Endothelial cell of umbilical vein (primary cell): ENCODE measurements around the gene ESYT2.

Experiments
- GATA2 ChIP-seq: IDR thresholded peaks from 2 replicates; pipeline ENCODE4 v1.7.0; 2011; ENCODE audit warnings: low read depth, mild to moderate bottlenecking, moderate library complexity, mixed read lengths, low read length; ENCODE audit not compliant: insufficient read length, insufficient read depth
- POLR2A ChIP-seq: IDR thresholded peaks from 2 replicates; pipeline ENCODE4 v1.6.1; 2012; ENCODE audit warnings: low read depth, mild to moderate bottlenecking, control low read depth, low read length
- POLR2AphosphoS5 ChIP-seq: IDR thresholded peaks from 2 replicates; pipeline ENCODE4 v1.6.1; 2012; ENCODE audit warnings: low read depth, mild to moderate bottlenecking, control low read depth, low read length, moderate library complexity; ENCODE audit not compliant: insufficient read depth
- TF ChIP-seq, protein P1 (sequence below), 2 donors: IDR thresholded peaks; 1 replicate in 1 of 2; 2 replicates in 1 of 2; pipeline ENCODE4 v1.5.1; 2011; ENCODE audit warnings: low read length in 2 of 2, mild to moderate bottlenecking in 2 of 2, moderate library complexity in 2 of 2, control low read depth in 1 of 2, inconsistent platforms in 1 of 2, low read depth in 1 of 2; ENCODE audit not compliant: insufficient read depth in 1 of 2; ENCODE audit errors: extremely low read depth in 1 of 2

DNA sequence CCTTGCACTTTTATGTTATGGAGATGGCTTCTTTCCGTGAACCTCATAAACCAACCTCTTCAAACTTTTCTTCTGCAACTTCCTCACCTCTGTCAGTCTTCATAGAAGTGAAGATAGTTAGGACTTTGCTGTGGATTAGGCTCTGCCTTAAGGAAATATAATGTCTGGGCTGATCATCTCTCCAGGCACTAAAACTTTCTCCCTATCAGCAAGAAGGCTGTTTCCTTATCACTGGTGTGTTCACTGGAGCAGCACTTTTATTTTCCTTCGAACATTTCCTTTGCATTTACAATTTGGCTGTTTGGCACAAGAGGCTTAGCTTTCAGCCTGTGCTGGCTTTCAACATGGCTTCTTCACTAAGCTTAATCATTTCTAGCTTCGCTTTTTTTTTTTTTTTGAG lies 52.8 kb downstream of the ESYT2 start:
- TF ChIP-seq, protein P1, sequence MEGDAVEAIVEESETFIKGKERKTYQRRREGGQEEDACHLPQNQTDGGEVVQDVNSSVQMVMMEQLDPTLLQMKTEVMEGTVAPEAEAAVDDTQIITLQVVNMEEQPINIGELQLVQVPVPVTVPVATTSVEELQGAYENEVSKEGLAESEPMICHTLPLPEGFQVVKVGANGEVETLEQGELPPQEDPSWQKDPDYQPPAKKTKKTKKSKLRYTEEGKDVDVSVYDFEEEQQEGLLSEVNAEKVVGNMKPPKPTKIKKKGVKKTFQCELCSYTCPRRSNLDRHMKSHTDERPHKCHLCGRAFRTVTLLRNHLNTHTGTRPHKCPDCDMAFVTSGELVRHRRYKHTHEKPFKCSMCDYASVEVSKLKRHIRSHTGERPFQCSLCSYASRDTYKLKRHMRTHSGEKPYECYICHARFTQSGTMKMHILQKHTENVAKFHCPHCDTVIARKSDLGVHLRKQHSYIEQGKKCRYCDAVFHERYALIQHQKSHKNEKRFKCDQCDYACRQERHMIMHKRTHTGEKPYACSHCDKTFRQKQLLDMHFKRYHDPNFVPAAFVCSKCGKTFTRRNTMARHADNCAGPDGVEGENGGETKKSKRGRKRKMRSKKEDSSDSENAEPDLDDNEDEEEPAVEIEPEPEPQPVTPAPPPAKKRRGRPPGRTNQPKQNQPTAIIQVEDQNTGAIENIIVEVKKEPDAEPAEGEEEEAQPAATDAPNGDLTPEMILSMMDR (IDR thresholded peaks at IDR 0.05; ENCODE audit: extremely low read depth in 1 of 2, insufficient read depth in 1 of 2, low read depth in 1 of 2, low read length in 2 of 2): no peak
- TF ChIP-seq GATA2 (no peak), POLR2AphosphoS5 (no peak), POLR2A (no peak)
